ENCODE data around the gene ARHGAP9. TPM values are rescaled to one million over a fixed set of nuclear protein-coding genes. Genes with fewer than 3 reads are reported as not detected.
"Not testable (repeated sequence)": the region's sequence is repeated elsewhere in the genome, so short reads cannot be mapped to it uniquely, and the experiment has no call there.

Gene ARHGAP9
- total and polyA plus RNA-seq, 10 donors = 148 to 400 (median 238) TPM

GRCh38 chr12:57497223-57498131 is 17.8 kb upstream of the ARHGAP9 start:
- Histone ChIP-seq H3K9me3 (no peaks in the 10 kb centered on the region), H3K4me3 (no peak overlapping the region), H3K27me3 (replicated peaks in 1 of 7) (no peaks in the 10 kb centered on the region), H3K36me3 (peaks cover 0 to 91% (median 67%) of the 10 kb centered on the region in 6 donors), H3K4me1 (peaks cover 0 to 12% (median 0%) of the 10 kb centered on the region in 6 donors), H3K27ac (no peak overlapping the region)
- intact Hi-C loops (cut with DNase I; ENCODE audit: low total_unique reads) = no loop called here
- 86 to 94% (median 90%) methylated on average over 12 of the region's 12 CpGs for WGBS, 5 donors
- peak; percentile 11 for DNase-seq
- no peak for TF ChIP-seq CTCF (IDR thresholded peaks at IDR 0.05 in 8 of 11, conservative IDR thresholded peaks at IDR 0.05 in 3 of 11)

- no peak for DNase-seq
- peaks cover 1 to 91% (median 65%) of the 10 kb centered on the region in 6 donors for H3K36me3 ChIP-seq
- H3K9me3 ChIP-seq = no peaks in the 10 kb centered on the region
- H3K4me1 ChIP-seq = peaks cover 0 to 12% (median 0%) of the 10 kb centered on the region in 6 donors
- H3K27me3 ChIP-seq (replicated peaks in 1 of 7) = no peaks in the 10 kb centered on the region
- TF ChIP-seq POLR2AphosphoS5 (IDR thresholded peaks at IDR 0.05) (no peak), POLR2A (IDR thresholded peaks at IDR 0.05) (no peak), CTCF (IDR thresholded peaks at IDR 0.05 in 8 of 11, conservative IDR thresholded peaks at IDR 0.05 in 3 of 11) (no peak)
- H3K4me3 ChIP-seq = no peak overlapping the region
- no peak overlapping the region for H3K27ac ChIP-seq
- intact Hi-C loops (cut with DNase I; ENCODE audit: low total_unique reads) = no loop called here
Observed at GRCh38 chr12:57496822-57497221, 17.2 kb upstream of the ARHGAP9 start.

- H3K9me3 ChIP-seq; H3K27ac ChIP-seq; H3K27me3 ChIP-seq (replicated peaks in 1 of 7); H3K4me3 ChIP-seq; intact Hi-C loops (cut with DNase I; ENCODE audit: low total_unique reads); H3K4me1 ChIP-seq: not testable (repeated sequence)
- DNase-seq = peak; percentile 46
- WGBS, 5 donors = 93 to 97% (median 97%) methylated on average over 23 to 46 of the region's 48 CpGs
- peaks cover 3 to 91% (median 67%) of the 10 kb centered on the region in 6 donors for H3K36me3 ChIP-seq
Observed at GRCh38 chr12:57495051-57495701, 15.5 kb upstream of the ARHGAP9 start.

- no peaks in the 10 kb centered on the region for H3K9me3 ChIP-seq
- H3K36me3 ChIP-seq = peaks cover 3 to 71% (median 49%) of the 10 kb centered on the region in 6 donors
- no peak overlapping the region for H3K4me3 ChIP-seq
- WGBS, 5 donors = 91 to 96% (median 94%) methylated on average over 15 of the region's 15 CpGs
- DNase-seq = peak; percentile 25
- H3K27ac ChIP-seq = no peak overlapping the region
- intact Hi-C loops (cut with DNase I; ENCODE audit: low total_unique reads) = no loop called here
- no peaks in the 10 kb centered on the region for H3K27me3 ChIP-seq (replicated peaks in 1 of 7)
- H3K4me1 ChIP-seq = peaks cover 15 to 34% (median 20%) of the 10 kb centered on the region in 6 donors
- no peak for TF ChIP-seq POLR2AphosphoS5 (IDR thresholded peaks at IDR 0.05)
- TF ChIP-seq CTCF (IDR thresholded peaks at IDR 0.05 in 8 of 11, conservative IDR thresholded peaks at IDR 0.05 in 3 of 11) = no peak
- no peak for TF ChIP-seq POLR2A (IDR thresholded peaks at IDR 0.05)
Observed at GRCh38 chr12:57491393-57492280, 12.0 kb upstream of the ARHGAP9 start.
